Cardiac muscle cell (in vitro differentiated cells and primary cell): ENCODE measurements around the gene ALKAL2. TPM values are rescaled to one million over a fixed set of nuclear protein-coding genes. Genes with fewer than 3 reads are reported as not detected.

Source experiments
- DNase-seq, 2 donors: peaks; one replicate each; pipeline versions ENCODE4 v3.0.0 to v3.0.0-alpha.2; 2010 to 2017; ENCODE audit warnings: low read depth in 1 of 2, low spot score in 1 of 2
- H3K27ac ChIP-seq: fragments of 200-600 bp; sonication (generic); 2 replicates; pipeline ENCODE4 v1.5.1; 2016
- H3K27me3 ChIP-seq: fragments of 200-600 bp; sonication (generic); 2 replicates; pipeline ENCODE4 v1.6.0; 2016; ENCODE audit warnings: control low read depth
- H3K36me3 ChIP-seq: fragments of 200-600 bp; sonication (generic); 2 replicates; pipeline ENCODE4 v1.5.1; 2016; ENCODE audit warnings: control low read depth
- H3K4me1 ChIP-seq: fragments of 200-600 bp; sonication (generic); 2 replicates; pipeline ENCODE4 v1.8.1; 2017; ENCODE audit warnings: low read depth, mild to moderate bottlenecking, mixed run types
- H3K4me3 ChIP-seq: fragments of 200-600 bp; sonication (generic); 2 replicates; pipeline ENCODE4 v1.5.1; 2016; ENCODE audit warnings: mild to moderate bottlenecking
- H3K9me3 ChIP-seq: fragments of 200-600 bp; sonication (generic); 2 replicates; pipeline ENCODE4 v1.5.1; 2017; ENCODE audit warnings: low read depth, mild to moderate bottlenecking, control low read depth
- polyA plus RNA-seq: library from polyadenylated mRNA; unstranded; fragments of >200 nt; fragmentation: Nextera tagmentation; extraction: Ambion mirVana; gene quantifications from 2 replicates; pipeline ENCODE4 v1.2.1, GENCODE V29; 2016
- total RNA-seq: library from RNA; depleted of rRNA; stranded (reverse); fragments of >200 nt; gene quantifications from 2 replicates; pipeline ENCODE4 v1.2.3, GENCODE V29; 2016
- TF ChIP-seq, protein P1 (sequence below): IDR thresholded peaks from 2 replicates; pipeline ENCODE4 v1.5.1; 2012; ENCODE audit warnings: low read depth, mild to moderate bottlenecking, low read length

Gene ALKAL2
- total and polyA plus RNA-seq, 2 experiments from 2014 or later = 0.95 to 1.6 TPM

- DNase-seq = no peak
- TF ChIP-seq, protein P1, sequence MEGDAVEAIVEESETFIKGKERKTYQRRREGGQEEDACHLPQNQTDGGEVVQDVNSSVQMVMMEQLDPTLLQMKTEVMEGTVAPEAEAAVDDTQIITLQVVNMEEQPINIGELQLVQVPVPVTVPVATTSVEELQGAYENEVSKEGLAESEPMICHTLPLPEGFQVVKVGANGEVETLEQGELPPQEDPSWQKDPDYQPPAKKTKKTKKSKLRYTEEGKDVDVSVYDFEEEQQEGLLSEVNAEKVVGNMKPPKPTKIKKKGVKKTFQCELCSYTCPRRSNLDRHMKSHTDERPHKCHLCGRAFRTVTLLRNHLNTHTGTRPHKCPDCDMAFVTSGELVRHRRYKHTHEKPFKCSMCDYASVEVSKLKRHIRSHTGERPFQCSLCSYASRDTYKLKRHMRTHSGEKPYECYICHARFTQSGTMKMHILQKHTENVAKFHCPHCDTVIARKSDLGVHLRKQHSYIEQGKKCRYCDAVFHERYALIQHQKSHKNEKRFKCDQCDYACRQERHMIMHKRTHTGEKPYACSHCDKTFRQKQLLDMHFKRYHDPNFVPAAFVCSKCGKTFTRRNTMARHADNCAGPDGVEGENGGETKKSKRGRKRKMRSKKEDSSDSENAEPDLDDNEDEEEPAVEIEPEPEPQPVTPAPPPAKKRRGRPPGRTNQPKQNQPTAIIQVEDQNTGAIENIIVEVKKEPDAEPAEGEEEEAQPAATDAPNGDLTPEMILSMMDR = no peak
- Histone ChIP-seq H3K4me1 (no peaks in the 10 kb centered on the region), H3K36me3 (no peaks in the 10 kb centered on the region), H3K4me3 (no peak overlapping the region), H3K9me3 (no peaks in the 10 kb centered on the region), H3K27me3 (no peaks in the 10 kb centered on the region), H3K27ac (no peak overlapping the region)
These were observed 17.5 kb upstream of the ALKAL2 start for GRCh38 chr2:305366-305765.

DNA sequence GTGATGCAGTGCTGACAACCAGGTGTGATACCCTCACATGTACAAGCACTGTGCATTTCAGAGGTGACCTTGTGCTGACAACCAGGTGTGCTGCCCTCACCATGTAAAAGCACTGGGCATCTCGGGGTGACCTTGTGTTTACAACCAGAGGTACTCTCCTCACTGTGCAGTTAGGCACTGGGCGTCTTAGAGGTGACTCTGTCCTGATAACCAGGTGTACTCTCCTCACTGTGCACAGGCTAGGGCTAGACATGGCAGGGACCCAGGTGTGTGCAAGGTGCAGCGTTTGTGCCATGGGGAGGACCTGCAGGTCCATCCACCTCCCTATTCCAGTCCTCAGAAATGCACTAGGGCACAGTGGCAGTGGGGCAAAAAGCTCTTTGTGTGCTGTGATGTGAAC lies 8.5 kb upstream of the ALKAL2 start:
- TF ChIP-seq, protein P1 = no peak
- Histone ChIP-seq H3K27me3 (peaks cover 42% of the 10 kb centered on the region), H3K4me1 (no peaks in the 10 kb centered on the region), H3K4me3 (no peak overlapping the region), H3K36me3 (no peaks in the 10 kb centered on the region), H3K9me3 (no peaks in the 10 kb centered on the region), H3K27ac (no peak overlapping the region)
- DNase-seq = no peak

DNA sequence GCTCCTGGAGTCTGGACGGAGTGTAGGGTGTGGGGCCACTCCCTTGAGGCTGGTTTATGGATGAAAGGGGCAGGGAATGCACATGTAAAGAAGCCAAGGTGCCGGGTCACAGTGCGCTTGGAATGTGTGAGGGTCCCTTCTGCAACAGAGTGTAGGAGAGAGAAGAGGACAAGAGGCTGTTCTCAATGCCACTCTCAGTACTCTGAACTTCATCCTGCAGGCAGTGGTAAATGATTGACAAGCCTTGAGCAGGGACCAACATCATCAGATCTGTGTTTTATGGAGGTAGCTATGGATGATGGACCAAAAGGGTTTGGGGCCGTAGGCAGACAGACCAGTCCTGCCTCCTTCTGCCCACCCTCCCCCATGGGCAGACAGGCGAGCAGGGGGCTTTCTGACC lies 7.2 kb upstream of the ALKAL2 start:
- H3K27ac ChIP-seq = no peak overlapping the region
- DNase-seq = no peak
- H3K36me3 ChIP-seq = no peaks in the 10 kb centered on the region
- H3K4me1 ChIP-seq = no peaks in the 10 kb centered on the region
- TF ChIP-seq, protein P1 = no peak
- peaks cover 54% of the 10 kb centered on the region for H3K27me3 ChIP-seq
- H3K4me3 ChIP-seq = no peak overlapping the region
- no peaks in the 10 kb centered on the region for H3K9me3 ChIP-seq

GRCh38 chr2:290090-290722 lies 2.3 kb upstream of the ALKAL2 start:
- H3K36me3 ChIP-seq = no peaks in the 10 kb centered on the region
- peak; percentile 79 to 83 for DNase-seq
- H3K27me3 ChIP-seq = peaks cover 80% of the 10 kb centered on the region

DNA sequence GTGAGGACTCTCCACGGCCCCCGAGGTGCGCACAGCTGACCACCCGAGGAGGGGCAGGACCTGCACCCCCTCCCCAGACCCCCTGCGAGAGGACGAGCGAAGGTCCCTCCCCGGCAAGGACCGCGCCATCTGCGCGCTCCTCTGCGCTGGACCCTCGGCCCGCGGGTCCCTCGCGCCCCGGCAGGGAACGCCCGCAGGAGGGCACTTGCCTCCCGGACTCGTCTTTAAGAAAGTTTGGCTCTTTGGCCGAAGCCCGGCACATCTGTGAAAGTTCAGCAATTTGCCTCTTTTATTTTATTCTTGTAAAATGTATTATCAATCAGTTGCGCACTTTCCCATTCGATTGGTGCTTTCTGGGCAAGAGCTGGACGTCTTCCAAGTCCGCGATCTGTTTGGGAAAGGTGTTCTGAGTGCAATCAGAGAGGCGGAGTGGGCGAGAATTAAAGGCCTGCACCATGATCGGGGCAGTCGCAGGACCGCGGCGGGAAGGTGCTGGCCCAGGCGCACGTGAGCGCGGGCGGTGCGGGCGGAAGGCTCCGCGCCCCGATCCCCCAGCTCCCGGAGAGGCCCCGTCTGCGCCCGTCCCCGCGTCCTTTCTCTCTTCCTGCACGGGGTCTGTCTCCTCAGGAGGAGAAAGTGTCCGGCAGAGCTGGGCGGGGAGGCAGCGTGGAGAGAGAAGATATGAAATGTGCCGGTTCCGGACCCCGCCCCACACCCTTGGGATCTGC lies 1.6 kb upstream of the ALKAL2 start:
- Histone ChIP-seq H3K27me3 (peaks cover 84% of the 10 kb centered on the region), H3K9me3 (no peaks in the 10 kb centered on the region), H3K4me1 (peaks cover 7% of the 10 kb centered on the region), H3K27ac (no peak overlapping the region), H3K4me3 (peak overlapping the region; percentile 25), H3K36me3 (no peaks in the 10 kb centered on the region)
- peak; percentile 9 to 25 for DNase-seq
- TF ChIP-seq, protein P1 = no peak

More at GRCh38 chr2:290090-290722, 2.3 kb upstream of the ALKAL2 start:
- H3K9me3 ChIP-seq = no peaks in the 10 kb centered on the region
- H3K4me1 ChIP-seq = peaks cover 7% of the 10 kb centered on the region
- peak overlapping the region; percentile 25 for H3K4me3 ChIP-seq
- TF ChIP-seq, protein P1 = peak; percentile 91
- H3K27ac ChIP-seq = no peak overlapping the region
